H1 (cell line): ENCODE data around the gene TAF6. TPM values are rescaled to one million over a fixed set of nuclear protein-coding genes. Genes with fewer than 3 reads are reported as not detected.

Source experiments
- ASH2L ChIP-seq: fragments of 200-600, 300-600 bp; sonication (generic); IDR thresholded peaks from one replicate; pipeline ENCODE4 v1.7.1; 2017; ENCODE audit warnings: low read length
- BCL11A ChIP-seq, 2 experiments: IDR thresholded peaks; one replicate each; pipeline ENCODE4 v1.6.1; 2011; ENCODE audit warnings: low read depth in 2 of 2, low read length in 2 of 2, mild to moderate bottlenecking in 2 of 2
- BRCA1 ChIP-seq: IDR thresholded peaks from 2 replicates; pipeline ENCODE4 v1.6.1; 2012; ENCODE audit warnings: low read depth, low read length, improper control_type of control experiment
- CHD7 ChIP-seq: fragments of 300-600 bp; sonication (generic); IDR thresholded peaks from 2 replicates; pipeline ENCODE4 v1.7.1; 2012; ENCODE audit warnings: low read length, moderate library complexity, mild to moderate bottlenecking, inconsistent platforms; ENCODE audit not compliant: insufficient replicate concordance
- NANOG ChIP-seq: IDR thresholded peaks from 2 replicates; pipeline ENCODE4 v1.6.1; 2011; ENCODE audit warnings: low read length, low read depth, mild to moderate bottlenecking, inconsistent platforms; ENCODE audit not compliant: insufficient read depth, poor library complexity, severe bottlenecking
- NRF1 ChIP-seq: IDR thresholded peaks from 2 replicates; pipeline ENCODE4 v1.6.1; 2011; ENCODE audit warnings: mild to moderate bottlenecking, low read depth, low read length, improper control_type of control experiment
- POLR2AphosphoS5 ChIP-seq: IDR thresholded peaks from 2 replicates; pipeline ENCODE4 v1.6.1; 2011; ENCODE audit warnings: low read depth, low read length
- RNF2 ChIP-seq: fragments of 200-900, 300-1000 bp; sonication (generic); IDR thresholded peaks from 2 replicates; pipeline ENCODE4 v1.7.1; 2016; ENCODE audit warnings: borderline replicate concordance, low read depth, mild to moderate bottlenecking, antibody characterized with exemption, low read length; ENCODE audit not compliant: poor library complexity, severe bottlenecking; ENCODE audit errors: missing control alignments
- SIN3A ChIP-seq, 2 experiments: IDR thresholded peaks in 1 of 2; conservative IDR thresholded peaks in 1 of 2; 2 replicates each; pipeline ENCODE4 v1.6.1; 2011 to 2012; ENCODE audit warnings: low read length in 2 of 2, improper control_type of control experiment in 1 of 2, low read depth in 1 of 2, mild to moderate bottlenecking in 1 of 2
- SIRT6 ChIP-seq: IDR thresholded peaks from one replicate; pipeline ENCODE4 v1.7.1; 2012; ENCODE audit warnings: low read length, inconsistent platforms
- polyA plus RNA-seq, 7 experiments: library from polyadenylated mRNA; depleted of rRNA in 3 of 7; stranded (reverse) in 5 of 7; unstranded in 2 of 7; fragments of >200 nt in 5 of 7; fragments of 200-250 nt in 2 of 7; gene quantifications; 1 replicate in 5 of 7; 2 replicates in 1 of 7; 4 replicates in 1 of 7; pipeline versions ENCODE4 v1.2.1 to v1.2.3, GENCODE V29; 2011 to 2013; ENCODE audit warnings: missing spikeins in 2 of 7, mixed read lengths in 2 of 7
- total RNA-seq: library from RNA; stranded (reverse); fragmentation: NEBNext Ultra II Directional; extraction: Animal tissue kit (Norgen Biotek cat#: 25700); gene quantifications from 2 replicates; pipeline ENCODE4 v1.2.1, GENCODE V29; 2021

The TAF6 gene
- total and polyA plus RNA-seq, 2 of the 8 experiments (the other 6 are each of a cell fraction or from before 2014, with no cell fraction given) = 66.7 to 101 TPM

GRCh38 chr7:100100420-100101015, 18.6 kb downstream of the TAF6 start (continued):
- TF ChIP-seq RNF2 = no peak
- no peak for TF ChIP-seq NANOG
- TF ChIP-seq ASH2L = peak; percentile 58
- TF ChIP-seq CHD7 = no peak
- TF ChIP-seq NRF1 = peak; percentile 15; the same call in 1 of the 2 replicates
- TF ChIP-seq POLR2AphosphoS5 = peak; percentile 88
- no peak for TF ChIP-seq BRCA1
- TF ChIP-seq SIRT6 = no peak
- peak; percentile 81 to 94; a peak in 2 of 4 replicates for TF ChIP-seq SIN3A (conservative IDR thresholded peaks at IDR 0.05 in 1 of 2, IDR thresholded peaks at IDR 0.05 in 1 of 2; ENCODE audit: low read depth in 1 of 2, low read length in 2 of 2)
- no peak for TF ChIP-seq BCL11A (IDR thresholded peaks at IDR 0.05; ENCODE audit: low read depth in 2 of 2, low read length in 2 of 2)
